ENCODE data around the gene RAB3IL1. TPM values are rescaled to one million over a fixed set of nuclear protein-coding genes. Genes with fewer than 3 reads are reported as not detected.

Gene RAB3IL1
- total RNA-seq, 1 experiment from 2014 or later: 18.1 TPM

DNA sequence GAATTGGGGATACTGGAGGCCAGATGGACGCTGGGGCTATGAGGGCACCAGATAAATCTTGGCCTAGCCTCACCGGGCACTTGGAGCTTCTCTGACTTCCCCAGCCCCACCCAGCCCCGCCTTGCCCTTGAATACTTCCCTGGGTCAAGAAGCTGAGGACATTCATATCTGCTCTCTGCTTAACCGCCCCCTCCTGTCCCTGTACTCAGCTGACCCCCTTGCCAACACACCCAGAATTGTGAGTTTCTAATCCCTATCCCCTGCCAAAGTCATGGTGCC is 48.0 kb downstream of the RAB3IL1 start:
- DNase-seq (ENCODE audit: low read depth, low spot score) (no peak), ATAC-seq (no peak)
- H3K27me3 ChIP-seq (ENCODE audit: insufficient read depth, low read length): no peaks in the 10 kb centered on the region
- no peaks in the 10 kb centered on the region for H3K79me2 ChIP-seq (ENCODE audit: insufficient read depth, low read length)
- no peak overlapping the region for H3K9ac ChIP-seq (ENCODE audit: low read length)
- H3K4me2 ChIP-seq (ENCODE audit: low read length): no peak overlapping the region
- CTCF ChIA-PET: interaction anchor here (0.9 to 3.5 kb wide), 5 partner anchors 71 to 238 kb away, joined by 3 to 46 read pairs (median 17); no protein-coding TSS in a partner anchor
- H3K9me2 ChIP-seq (ENCODE audit: insufficient read depth): no peaks in the 10 kb centered on the region
- H4K20me1 ChIP-seq (ENCODE audit: insufficient read depth): no peaks in the 10 kb centered on the region
- RAD21 ChIA-PET (ENCODE audit: low non-redundant PET in 1 of 2, low total read pairs in 2 of 2, uncharacterized antibody in 2 of 2, unreplicated experiment in 2 of 2): no interaction called here
- POLR2A ChIA-PET: interaction anchor here (0.8 kb wide), 1 partner anchor 238 kb away, joined by 3 read pairs; no protein-coding TSS in a partner anchor
- no peaks in the 10 kb centered on the region; a peak in 1 of 4 replicates for H3K36me3 ChIP-seq (ENCODE audit: control insufficient read depth in 1 of 2, insufficient read depth in 2 of 2, low read length in 2 of 2)
- TF ChIP-seq, protein P1, sequence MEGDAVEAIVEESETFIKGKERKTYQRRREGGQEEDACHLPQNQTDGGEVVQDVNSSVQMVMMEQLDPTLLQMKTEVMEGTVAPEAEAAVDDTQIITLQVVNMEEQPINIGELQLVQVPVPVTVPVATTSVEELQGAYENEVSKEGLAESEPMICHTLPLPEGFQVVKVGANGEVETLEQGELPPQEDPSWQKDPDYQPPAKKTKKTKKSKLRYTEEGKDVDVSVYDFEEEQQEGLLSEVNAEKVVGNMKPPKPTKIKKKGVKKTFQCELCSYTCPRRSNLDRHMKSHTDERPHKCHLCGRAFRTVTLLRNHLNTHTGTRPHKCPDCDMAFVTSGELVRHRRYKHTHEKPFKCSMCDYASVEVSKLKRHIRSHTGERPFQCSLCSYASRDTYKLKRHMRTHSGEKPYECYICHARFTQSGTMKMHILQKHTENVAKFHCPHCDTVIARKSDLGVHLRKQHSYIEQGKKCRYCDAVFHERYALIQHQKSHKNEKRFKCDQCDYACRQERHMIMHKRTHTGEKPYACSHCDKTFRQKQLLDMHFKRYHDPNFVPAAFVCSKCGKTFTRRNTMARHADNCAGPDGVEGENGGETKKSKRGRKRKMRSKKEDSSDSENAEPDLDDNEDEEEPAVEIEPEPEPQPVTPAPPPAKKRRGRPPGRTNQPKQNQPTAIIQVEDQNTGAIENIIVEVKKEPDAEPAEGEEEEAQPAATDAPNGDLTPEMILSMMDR (IDR thresholded peaks at IDR 0.05 in 2 of 3, conservative IDR thresholded peaks at IDR 0.05 in 1 of 3; ENCODE audit: borderline replicate concordance in 1 of 3, insufficient read depth in 1 of 3, low read depth in 2 of 3, low read length in 2 of 3): no peak
- TF ChIP-seq ZNF274 (IDR thresholded peaks at IDR 0.05; ENCODE audit: low read depth, low read length) (no peak), EZH2 (IDR thresholded peaks at IDR 0.05) (no peak), SP1 (IDR thresholded peaks at IDR 0.05; ENCODE audit: low read depth) (no peak), CBX3 (IDR thresholded peaks at IDR 0.05; ENCODE audit: low read depth) (no peak), EZH2phosphoT487 (IDR thresholded peaks at IDR 0.05; ENCODE audit: borderline replicate concordance) (no peak), JUND (IDR thresholded peaks at IDR 0.05) (no peak), ELF1 (IDR thresholded peaks at IDR 0.05; ENCODE audit: borderline replicate concordance, low read depth) (no peak), TCF7L2 (IDR thresholded peaks at IDR 0.05; ENCODE audit: borderline replicate concordance, extremely low read depth, insufficient read depth, insufficient read length) (no peak), FOSL1 (IDR thresholded peaks at IDR 0.05; ENCODE audit: low read depth) (no peak), SIN3A (IDR thresholded peaks at IDR 0.05; ENCODE audit: low read depth) (no peak), ZFX (IDR thresholded peaks at IDR 0.05) (no peak), RAD21 (IDR thresholded peaks at IDR 0.05; ENCODE audit: low read depth) (no peak), EGR1 (IDR thresholded peaks at IDR 0.05; ENCODE audit: low read depth) (no peak), POLR2AphosphoS5 (IDR thresholded peaks at IDR 0.05; ENCODE audit: low read depth, low read length) (no peak), POLR2A (IDR thresholded peaks at IDR 0.05; ENCODE audit: borderline replicate concordance, extremely low read depth, insufficient read depth, insufficient read length) (no peak), YY1 (IDR thresholded peaks at IDR 0.05; ENCODE audit: extremely low read depth, insufficient replicate concordance, low read depth, low read length) (no peak)
- TF ChIP-seq, protein P2, sequence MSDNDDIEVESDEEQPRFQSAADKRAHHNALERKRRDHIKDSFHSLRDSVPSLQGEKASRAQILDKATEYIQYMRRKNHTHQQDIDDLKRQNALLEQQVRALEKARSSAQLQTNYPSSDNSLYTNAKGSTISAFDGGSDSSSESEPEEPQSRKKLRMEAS (IDR thresholded peaks at IDR 0.05): no peak
- TF ChIP-seq, protein P3, sequence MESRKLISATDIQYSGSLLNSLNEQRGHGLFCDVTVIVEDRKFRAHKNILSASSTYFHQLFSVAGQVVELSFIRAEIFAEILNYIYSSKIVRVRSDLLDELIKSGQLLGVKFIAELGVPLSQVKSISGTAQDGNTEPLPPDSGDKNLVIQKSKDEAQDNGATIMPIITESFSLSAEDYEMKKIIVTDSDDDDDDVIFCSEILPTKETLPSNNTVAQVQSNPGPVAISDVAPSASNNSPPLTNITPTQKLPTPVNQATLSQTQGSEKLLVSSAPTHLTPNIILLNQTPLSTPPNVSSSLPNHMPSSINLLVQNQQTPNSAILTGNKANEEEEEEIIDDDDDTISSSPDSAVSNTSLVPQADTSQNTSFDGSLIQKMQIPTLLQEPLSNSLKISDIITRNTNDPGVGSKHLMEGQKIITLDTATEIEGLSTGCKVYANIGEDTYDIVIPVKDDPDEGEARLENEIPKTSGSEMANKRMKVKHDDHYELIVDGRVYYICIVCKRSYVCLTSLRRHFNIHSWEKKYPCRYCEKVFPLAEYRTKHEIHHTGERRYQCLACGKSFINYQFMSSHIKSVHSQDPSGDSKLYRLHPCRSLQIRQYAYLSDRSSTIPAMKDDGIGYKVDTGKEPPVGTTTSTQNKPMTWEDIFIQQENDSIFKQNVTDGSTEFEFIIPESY (IDR thresholded peaks at IDR 0.05; ENCODE audit: extremely low read depth, insufficient replicate concordance, low read length): no peak
- TF ChIP-seq, protein P4, sequence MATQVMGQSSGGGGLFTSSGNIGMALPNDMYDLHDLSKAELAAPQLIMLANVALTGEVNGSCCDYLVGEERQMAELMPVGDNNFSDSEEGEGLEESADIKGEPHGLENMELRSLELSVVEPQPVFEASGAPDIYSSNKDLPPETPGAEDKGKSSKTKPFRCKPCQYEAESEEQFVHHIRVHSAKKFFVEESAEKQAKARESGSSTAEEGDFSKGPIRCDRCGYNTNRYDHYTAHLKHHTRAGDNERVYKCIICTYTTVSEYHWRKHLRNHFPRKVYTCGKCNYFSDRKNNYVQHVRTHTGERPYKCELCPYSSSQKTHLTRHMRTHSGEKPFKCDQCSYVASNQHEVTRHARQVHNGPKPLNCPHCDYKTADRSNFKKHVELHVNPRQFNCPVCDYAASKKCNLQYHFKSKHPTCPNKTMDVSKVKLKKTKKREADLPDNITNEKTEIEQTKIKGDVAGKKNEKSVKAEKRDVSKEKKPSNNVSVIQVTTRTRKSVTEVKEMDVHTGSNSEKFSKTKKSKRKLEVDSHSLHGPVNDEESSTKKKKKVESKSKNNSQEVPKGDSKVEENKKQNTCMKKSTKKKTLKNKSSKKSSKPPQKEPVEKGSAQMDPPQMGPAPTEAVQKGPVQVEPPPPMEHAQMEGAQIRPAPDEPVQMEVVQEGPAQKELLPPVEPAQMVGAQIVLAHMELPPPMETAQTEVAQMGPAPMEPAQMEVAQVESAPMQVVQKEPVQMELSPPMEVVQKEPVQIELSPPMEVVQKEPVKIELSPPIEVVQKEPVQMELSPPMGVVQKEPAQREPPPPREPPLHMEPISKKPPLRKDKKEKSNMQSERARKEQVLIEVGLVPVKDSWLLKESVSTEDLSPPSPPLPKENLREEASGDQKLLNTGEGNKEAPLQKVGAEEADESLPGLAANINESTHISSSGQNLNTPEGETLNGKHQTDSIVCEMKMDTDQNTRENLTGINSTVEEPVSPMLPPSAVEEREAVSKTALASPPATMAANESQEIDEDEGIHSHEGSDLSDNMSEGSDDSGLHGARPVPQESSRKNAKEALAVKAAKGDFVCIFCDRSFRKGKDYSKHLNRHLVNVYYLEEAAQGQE (IDR thresholded peaks at IDR 0.05; ENCODE audit: low read depth): no peak
- BruUV-seq (replicated peaks): no TSS peak
- no peaks in the 10 kb centered on the region for H3K9me3 ChIP-seq (ENCODE audit: control insufficient read depth in 1 of 2, insufficient read depth in 1 of 2, low read depth in 1 of 2, low read length in 2 of 2)
- no peak overlapping the region for H3K27ac ChIP-seq (ENCODE audit: low read depth, low read length)
- H2AFZ ChIP-seq (ENCODE audit: low read depth, low read length, poor library complexity, severe bottlenecking): no peak overlapping the region
- intact Hi-C loops (cut with micrococcal nuclease): no loop called here
- H3K4me3 ChIP-seq (replicated peaks in 1 of 2; ENCODE audit: low read depth in 1 of 2, low read length in 2 of 2): no peak overlapping the region
- peaks cover 9 to 13% of the 10 kb centered on the region in 2 experiments for H3K4me1 ChIP-seq (ENCODE audit: control insufficient read depth in 1 of 2, insufficient read depth in 2 of 2, low read length in 2 of 2)

Measured in HCT116 (cell line).